ENCODE results near the gene GPER1. TPM values are rescaled to one million over a fixed set of nuclear protein-coding genes. Genes with fewer than 3 reads are reported as not detected.

Gene GPER1
- total RNA-seq, 2 experiments from 2014 or later: not detected

GRCh38 chr7:1121476-1121875 lies 33.6 kb downstream of the GPER1 start:
- peaks cover 0 to 7% of the 10 kb centered on the region in 2 experiments for H3K9me3 ChIP-seq (ENCODE audit: control insufficient read depth in 1 of 2, insufficient read depth in 1 of 2, low read length in 2 of 2)
- TF ChIP-seq CTCF (IDR thresholded peaks at IDR 0.05): no peak
- DNase-seq: no peak
- H3K4me1 ChIP-seq (ENCODE audit: insufficient read depth, low read length): peaks cover 4% of the 10 kb centered on the region
- peaks cover 4% of the 10 kb centered on the region for H3K36me3 ChIP-seq (ENCODE audit: insufficient read depth, low read length)
- no peak overlapping the region for H3K27ac Mint-ChIP-seq
- H3K4me3 Mint-ChIP-seq: no peak overlapping the region
- H3K27me3 ChIP-seq (ENCODE audit: control insufficient read depth in 1 of 2, insufficient read depth in 2 of 2, low read length in 2 of 2): no peaks in the 10 kb centered on the region
- intact Hi-C loops (cut with DNase I, micrococcal nuclease): no loop called here
- H3K9me3 Mint-ChIP-seq: no peaks in the 10 kb centered on the region
- no peak for ATAC-seq (ENCODE audit: poor library complexity)
- no peak overlapping the region for H3K4me3 ChIP-seq (ENCODE audit: low read length)
- H3K4me1 Mint-ChIP-seq (ENCODE audit: low read depth): peaks cover 14% of the 10 kb centered on the region
- ChIA-PET POLR2A (no interaction called here), CTCF (no interaction called here)
- no peak overlapping the region for H3K27ac ChIP-seq (ENCODE audit: low read depth in 1 of 2, low read length in 2 of 2)
- H3K36me3 Mint-ChIP-seq (ENCODE audit: low read depth): peaks cover 7% of the 10 kb centered on the region
- H3K27me3 Mint-ChIP-seq: no peaks in the 10 kb centered on the region

GRCh38 chr7:1121886-1122831 lies 34.2 kb downstream of the GPER1 start:
- TF ChIP-seq CTCF (IDR thresholded peaks at IDR 0.05): no peak
- ATAC-seq (ENCODE audit: poor library complexity) (no peak), DNase-seq (no peak)
- intact Hi-C loops (cut with DNase I, micrococcal nuclease): no loop called here
- Histone ChIP-seq H3K36me3 (ENCODE audit: insufficient read depth, low read length) (peaks cover 11% of the 10 kb centered on the region), H3K27ac (ENCODE audit: low read depth in 1 of 2, low read length in 2 of 2) (no peak overlapping the region), H3K27me3 (ENCODE audit: control insufficient read depth in 1 of 2, insufficient read depth in 2 of 2, low read length in 2 of 2) (no peaks in the 10 kb centered on the region), H3K4me1 (ENCODE audit: insufficient read depth, low read length) (peaks cover 4% of the 10 kb centered on the region), H3K9me3 (ENCODE audit: control insufficient read depth in 1 of 2, insufficient read depth in 1 of 2, low read length in 2 of 2) (peaks cover 0 to 6% of the 10 kb centered on the region in 2 experiments), H3K4me3 (ENCODE audit: low read length) (no peak overlapping the region)
- Mint-ChIP-seq H3K4me1 (ENCODE audit: low read depth) (peaks cover 14% of the 10 kb centered on the region), H3K27me3 (no peaks in the 10 kb centered on the region), H3K9me3 (no peaks in the 10 kb centered on the region), H3K36me3 (ENCODE audit: low read depth) (peaks cover 13% of the 10 kb centered on the region), H3K4me3 (no peak overlapping the region), H3K27ac (no peak overlapping the region)
- ChIA-PET POLR2A (no interaction called here), CTCF (no interaction called here)

- Mint-ChIP-seq H3K9me3 (no peaks in the 10 kb centered on the region), H3K36me3 (ENCODE audit: low read depth) (peaks cover 13% of the 10 kb centered on the region), H3K27me3 (no peaks in the 10 kb centered on the region), H3K4me1 (ENCODE audit: low read depth) (peaks cover 14% of the 10 kb centered on the region), H3K4me3 (no peak overlapping the region), H3K27ac (no peak overlapping the region)
- no peaks in the 10 kb centered on the region for H3K9me3 ChIP-seq (ENCODE audit: control insufficient read depth in 1 of 2, insufficient read depth in 1 of 2, low read length in 2 of 2)
- no peaks in the 10 kb centered on the region for H3K27me3 ChIP-seq (ENCODE audit: control insufficient read depth in 1 of 2, insufficient read depth in 2 of 2, low read length in 2 of 2)
- H3K36me3 ChIP-seq (ENCODE audit: insufficient read depth, low read length): peaks cover 12% of the 10 kb centered on the region
- H3K4me3 ChIP-seq (ENCODE audit: low read length): no peak overlapping the region
- H3K4me1 ChIP-seq (ENCODE audit: insufficient read depth, low read length): peaks cover 4% of the 10 kb centered on the region
- DNase-seq (no peak), ATAC-seq (ENCODE audit: poor library complexity) (no peak)
- intact Hi-C loops (cut with DNase I, micrococcal nuclease): no loop called here
- ChIA-PET CTCF (no interaction called here), POLR2A (no interaction called here)
- no peak overlapping the region for H3K27ac ChIP-seq (ENCODE audit: low read depth in 1 of 2, low read length in 2 of 2)
- TF ChIP-seq CTCF (IDR thresholded peaks at IDR 0.05): no peak
These were observed 35.1 kb downstream of the GPER1 start for GRCh38 chr7:1122832-1123501.

Data from CD4-positive, alpha-beta T cell (primary cell).